Measurements from ENCODE around the gene RAB22A.

The RAB22A gene

DNA sequence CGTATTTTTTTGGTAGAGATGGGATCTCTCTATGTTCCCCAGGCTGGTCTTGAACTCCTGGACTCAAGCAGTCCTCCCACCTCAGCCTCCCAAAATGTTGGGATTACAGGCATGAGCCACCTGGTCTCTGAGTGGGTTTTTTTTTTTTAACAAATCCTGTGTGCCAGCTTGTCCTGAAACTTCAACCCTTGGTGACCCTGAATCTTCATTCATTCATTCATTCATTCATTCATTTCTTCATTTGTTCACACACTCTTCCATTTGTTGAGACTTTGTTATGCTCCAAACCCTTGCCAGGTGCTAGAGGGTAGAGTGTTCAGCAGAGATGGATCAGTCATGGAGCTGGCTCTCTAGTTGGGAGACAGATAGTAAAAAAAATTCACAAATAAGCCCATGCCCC is 67.5 kb downstream of the RAB22A start:
- H3K9ac ChIP-seq (ENCODE audit: insufficient read length) = no peak overlapping the region
- no peak for DNase-seq (ENCODE audit: low read depth, low spot score)
- no peak overlapping the region for H3K27ac ChIP-seq
- H3K4me3 ChIP-seq = no peak overlapping the region
- no peaks in the 10 kb centered on the region for H3K36me3 ChIP-seq (ENCODE audit: insufficient read depth, low read length)
- TF ChIP-seq POLR2AphosphoS5 (IDR thresholded peaks at IDR 0.05; ENCODE audit: borderline replicate concordance, low read depth, low read length) (no peak), EZH2 (IDR thresholded peaks at IDR 0.05) (no peak)
- no peaks in the 10 kb centered on the region for H3K9me3 ChIP-seq (ENCODE audit: low read depth, low read length)

DNA sequence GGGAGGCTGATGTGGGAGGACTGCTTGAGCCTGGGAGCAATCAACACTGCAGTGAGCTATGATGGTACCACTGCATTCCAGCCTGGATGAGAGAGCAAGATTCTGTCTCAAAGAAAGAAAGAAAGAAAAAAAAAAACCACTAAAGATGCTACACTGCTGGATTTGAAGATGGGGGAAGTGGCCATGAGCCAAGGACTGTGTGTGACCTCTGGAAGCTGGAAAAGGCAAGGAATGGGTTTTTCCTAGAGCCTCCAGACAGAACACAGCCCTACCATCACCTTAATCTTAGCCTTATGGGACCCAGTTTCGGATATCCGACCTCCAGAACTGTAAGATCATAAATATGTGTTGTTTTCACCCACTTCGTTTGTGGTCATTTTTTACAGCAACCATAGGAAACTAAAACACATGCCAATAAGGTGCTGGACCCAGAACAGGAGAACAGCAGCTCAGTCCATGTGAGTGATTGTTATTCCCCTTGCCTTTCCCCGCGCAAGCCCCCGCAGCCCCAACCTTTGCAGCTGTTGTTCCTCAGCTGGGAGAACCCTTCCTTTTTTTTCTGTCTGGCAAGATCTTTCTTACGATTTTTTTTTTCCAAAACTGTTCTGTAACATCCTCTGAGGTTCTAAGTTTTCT is 68.4 kb downstream of the RAB22A start:
- Histone ChIP-seq H3K27ac (no peak overlapping the region), H3K9me3 (ENCODE audit: low read depth, low read length) (no peaks in the 10 kb centered on the region), H3K4me3 (no peak overlapping the region), H3K36me3 (ENCODE audit: insufficient read depth, low read length) (no peaks in the 10 kb centered on the region), H3K9ac (ENCODE audit: insufficient read length) (no peak overlapping the region)
- TF ChIP-seq POLR2AphosphoS5 (IDR thresholded peaks at IDR 0.05; ENCODE audit: borderline replicate concordance, low read depth, low read length) (no peak), EZH2 (IDR thresholded peaks at IDR 0.05) (no peak), FOXP2 (optimal IDR thresholded peaks at IDR 0.05; ENCODE audit: control extremely low read depth, extremely low read length, insufficient read depth) (no peak)
- no peak for DNase-seq (ENCODE audit: low read depth, low spot score)

DNA sequence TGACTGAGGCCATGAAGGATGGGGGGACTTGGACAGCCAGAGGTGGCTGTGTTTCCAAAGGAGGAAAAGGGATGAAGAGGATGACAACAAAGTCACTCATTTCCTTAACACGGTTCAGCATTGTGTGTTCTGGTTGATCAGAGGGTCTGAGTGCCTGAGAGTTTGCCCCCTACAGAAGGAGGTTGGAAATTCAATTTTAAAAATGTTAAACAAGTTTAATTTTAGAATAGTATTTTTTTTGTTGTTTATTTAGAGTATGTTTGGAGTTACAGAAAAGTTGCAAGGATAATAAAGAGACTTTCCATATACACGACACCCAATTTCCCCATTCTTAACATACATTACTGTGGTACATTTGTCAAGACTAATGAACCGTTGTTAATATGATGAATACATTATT is 69.2 kb downstream of the RAB22A start:
- no peak for DNase-seq (ENCODE audit: low read depth, low spot score)

DNA sequence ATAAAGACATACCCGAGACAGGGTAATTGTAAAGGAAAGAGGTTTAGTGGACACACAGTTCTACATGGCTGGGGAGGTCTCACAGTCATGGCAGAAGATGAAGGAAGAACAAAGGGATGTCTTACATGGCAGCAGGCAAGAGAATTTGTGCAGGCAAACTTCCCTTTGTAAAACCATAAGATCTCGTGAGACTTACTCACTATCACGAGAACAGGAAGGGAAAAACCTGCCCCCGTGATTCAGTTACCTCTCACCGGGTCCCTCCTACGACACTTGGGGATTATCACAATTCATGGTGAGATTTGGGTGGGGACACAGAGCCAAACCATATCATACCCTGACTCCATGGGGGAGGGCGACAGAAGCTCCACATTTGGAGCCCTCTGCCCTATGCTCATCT is 72.1 kb downstream of the RAB22A start:
- Histone ChIP-seq H3K36me3 (ENCODE audit: insufficient read depth, low read length) (no peaks in the 10 kb centered on the region), H3K9me3 (ENCODE audit: low read depth, low read length) (no peaks in the 10 kb centered on the region), H3K9ac (ENCODE audit: insufficient read length) (no peak overlapping the region), H3K4me3 (no peak overlapping the region), H3K27ac (no peak overlapping the region)
- DNase-seq (ENCODE audit: low read depth, low spot score) = no peak
- no peak for TF ChIP-seq FOXP2 (optimal IDR thresholded peaks at IDR 0.05; ENCODE audit: control extremely low read depth, extremely low read length, insufficient read depth)
- no peak for TF ChIP-seq EZH2 (IDR thresholded peaks at IDR 0.05)
- no peak for TF ChIP-seq POLR2AphosphoS5 (IDR thresholded peaks at IDR 0.05; ENCODE audit: borderline replicate concordance, low read depth, low read length)

More for the DNA sequence above, 69.2 kb downstream of the RAB22A start:
- Histone ChIP-seq H3K4me3 (no peak overlapping the region), H3K9ac (ENCODE audit: insufficient read length) (no peak overlapping the region), H3K9me3 (ENCODE audit: low read depth, low read length) (no peaks in the 10 kb centered on the region), H3K36me3 (ENCODE audit: insufficient read depth, low read length) (no peaks in the 10 kb centered on the region), H3K27ac (no peak overlapping the region)
- TF ChIP-seq EZH2 (IDR thresholded peaks at IDR 0.05) = no peak
- no peak for TF ChIP-seq POLR2AphosphoS5 (IDR thresholded peaks at IDR 0.05; ENCODE audit: borderline replicate concordance, low read depth, low read length)
- no peak for TF ChIP-seq FOXP2 (optimal IDR thresholded peaks at IDR 0.05; ENCODE audit: control extremely low read depth, extremely low read length, insufficient read depth)

DNA sequence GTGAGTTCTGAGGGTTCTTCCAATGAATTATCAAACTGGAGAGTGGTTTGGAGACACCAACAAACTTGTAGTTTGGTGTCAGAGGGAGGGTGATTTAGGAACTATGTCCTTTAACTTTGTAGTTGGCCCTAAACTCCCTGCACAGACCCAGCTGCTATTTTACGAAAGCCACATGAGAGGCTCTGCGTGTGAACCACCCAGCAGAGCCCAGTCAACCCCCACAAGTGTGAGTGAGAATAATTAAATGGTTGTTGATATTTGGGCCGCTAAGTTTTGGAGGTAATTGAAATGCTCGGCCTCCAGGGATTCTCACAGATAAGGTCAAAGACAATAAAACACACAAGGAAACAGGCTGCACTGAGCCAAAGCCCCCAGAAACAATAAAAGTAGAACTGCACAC is 72.6 kb downstream of the RAB22A start:
- no peaks in the 10 kb centered on the region for H3K36me3 ChIP-seq (ENCODE audit: insufficient read depth, low read length)

DNA sequence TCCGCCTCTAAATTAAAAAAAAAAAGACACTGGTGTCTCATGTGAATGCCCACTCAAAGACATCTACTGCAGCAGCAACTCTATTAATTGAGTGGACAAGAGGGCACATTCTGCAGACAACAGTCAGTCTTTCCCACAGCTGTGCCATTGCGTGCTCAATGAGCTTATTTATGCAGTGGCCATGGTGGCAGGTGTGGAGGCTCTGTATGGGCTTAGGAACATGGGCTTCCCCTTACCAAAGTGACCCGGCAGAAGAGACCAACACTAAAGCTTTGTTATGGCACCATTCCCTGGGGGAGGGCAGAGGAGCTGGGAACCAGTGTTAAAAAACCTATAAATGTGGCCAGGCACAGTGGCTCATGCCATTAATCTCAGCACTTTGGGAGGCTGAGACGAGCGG is 75.3 kb downstream of the RAB22A start:
- H3K9ac ChIP-seq (ENCODE audit: insufficient read length) = no peak overlapping the region
- no peak for DNase-seq (ENCODE audit: low read depth, low spot score)

More for the DNA sequence above, 72.6 kb downstream of the RAB22A start:
- Histone ChIP-seq H3K9ac (ENCODE audit: insufficient read length) (no peak overlapping the region), H3K27ac (no peak overlapping the region), H3K9me3 (ENCODE audit: low read depth, low read length) (no peaks in the 10 kb centered on the region), H3K4me3 (no peak overlapping the region)
- no peak for TF ChIP-seq FOXP2 (optimal IDR thresholded peaks at IDR 0.05; ENCODE audit: control extremely low read depth, extremely low read length, insufficient read depth)
- no peak for TF ChIP-seq EZH2 (IDR thresholded peaks at IDR 0.05)
- TF ChIP-seq POLR2AphosphoS5 (IDR thresholded peaks at IDR 0.05; ENCODE audit: borderline replicate concordance, low read depth, low read length) = no peak
- DNase-seq (ENCODE audit: low read depth, low spot score) = no peak

DNA sequence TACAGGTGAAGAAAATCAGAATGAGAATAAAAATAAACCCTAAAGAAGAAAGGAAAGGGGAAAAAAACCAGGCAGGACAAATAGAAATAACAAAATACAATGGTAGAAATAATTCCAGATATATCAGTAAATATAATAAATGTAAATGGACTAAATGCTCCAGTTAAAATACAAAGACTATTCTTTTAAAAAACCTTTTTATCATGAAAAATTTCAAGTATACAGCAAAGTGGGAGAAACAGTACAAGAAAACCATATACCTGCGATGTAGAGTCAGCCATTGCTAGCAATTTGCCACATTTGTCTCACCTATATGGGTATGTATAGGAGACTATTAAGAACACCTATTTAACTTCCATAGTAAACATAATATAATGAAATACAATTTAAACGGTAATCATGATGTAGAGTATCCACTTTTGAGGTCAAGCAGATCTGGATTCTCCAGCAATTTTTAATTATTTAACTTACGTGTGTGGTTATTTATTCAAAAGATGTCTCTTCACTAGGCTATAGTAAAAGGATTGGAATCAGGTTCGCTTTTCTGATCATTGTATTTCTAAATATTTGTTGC is 78.6 kb downstream of the RAB22A start:
- H3K36me3 ChIP-seq (ENCODE audit: insufficient read depth, low read length) = peaks cover 28% of the 10 kb centered on the region
- peak overlapping the region; percentile 68 for H3K9ac ChIP-seq (ENCODE audit: insufficient read length)
- H3K4me3 ChIP-seq = peak overlapping the region; percentile 98
- no peaks in the 10 kb centered on the region for H3K9me3 ChIP-seq (ENCODE audit: low read depth, low read length)
- no peak overlapping the region for H3K27ac ChIP-seq
- TF ChIP-seq FOXP2 (optimal IDR thresholded peaks at IDR 0.05; ENCODE audit: control extremely low read depth, extremely low read length, insufficient read depth) = no peak
- no peak for TF ChIP-seq POLR2AphosphoS5 (IDR thresholded peaks at IDR 0.05; ENCODE audit: borderline replicate concordance, low read depth, low read length)
- TF ChIP-seq EZH2 (IDR thresholded peaks at IDR 0.05) = no peak
- DNase-seq (ENCODE audit: low read depth, low spot score) = no peak

More for the DNA sequence above, 75.3 kb downstream of the RAB22A start:
- no peak overlapping the region for H3K27ac ChIP-seq
- TF ChIP-seq EZH2 (IDR thresholded peaks at IDR 0.05) = no peak
- TF ChIP-seq FOXP2 (optimal IDR thresholded peaks at IDR 0.05; ENCODE audit: control extremely low read depth, extremely low read length, insufficient read depth) = no peak
- no peak for TF ChIP-seq POLR2AphosphoS5 (IDR thresholded peaks at IDR 0.05; ENCODE audit: borderline replicate concordance, low read depth, low read length)
- H3K36me3 ChIP-seq (ENCODE audit: insufficient read depth, low read length) = no peaks in the 10 kb centered on the region
- H3K9me3 ChIP-seq (ENCODE audit: low read depth, low read length) = no peaks in the 10 kb centered on the region
- no peak overlapping the region for H3K4me3 ChIP-seq

DNA sequence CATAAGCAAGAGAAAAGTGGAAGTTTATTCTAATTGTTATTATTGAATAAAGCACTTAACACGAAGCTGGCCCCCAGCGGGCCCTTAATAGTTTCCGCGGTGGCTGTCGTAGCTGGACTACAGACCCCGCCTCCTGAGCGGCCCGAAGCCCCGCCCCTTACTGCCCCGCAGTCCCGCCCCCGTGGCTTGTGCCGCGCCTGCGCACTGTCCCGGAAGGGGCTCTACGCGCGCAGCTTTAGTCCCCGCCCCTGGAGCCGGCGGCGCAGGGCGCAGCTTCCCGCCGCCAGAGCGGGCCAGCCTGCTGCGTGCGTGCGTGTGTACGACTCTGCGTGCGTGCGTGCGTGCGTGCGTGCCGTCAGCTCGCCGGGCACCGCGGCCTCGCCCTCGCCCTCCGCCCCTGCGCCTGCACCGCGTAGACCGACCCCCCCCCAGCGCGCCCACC is 79.4 kb downstream of the RAB22A start, which contains the start of gene VAPB:
TSS of gene VAPB (plus strand) at position 348 of the 442 bp plus-strand sequence. CDS start 231 bp downstream, outside the sequence.
- DNase-seq (ENCODE audit: low read depth, low spot score) = peak; percentile 50
- peaks cover 32% of the 10 kb centered on the region for H3K36me3 ChIP-seq (ENCODE audit: insufficient read depth, low read length)
- peak within 1 kb of the TSS; percentile 98 for H3K4me3 ChIP-seq
- peak within 1 kb of the TSS; percentile 98 for H3K9ac ChIP-seq (ENCODE audit: insufficient read length)
- TF ChIP-seq POLR2AphosphoS5 (IDR thresholded peaks at IDR 0.05; ENCODE audit: borderline replicate concordance, low read depth, low read length) (peak; percentile 49; the same call in 1 of the 2 replicates), FOXP2 (optimal IDR thresholded peaks at IDR 0.05; ENCODE audit: control extremely low read depth, extremely low read length, insufficient read depth) (no peak), EZH2 (IDR thresholded peaks at IDR 0.05) (no peak)
- no peaks in the 10 kb centered on the region for H3K9me3 ChIP-seq (ENCODE audit: low read depth, low read length)
- H3K27ac ChIP-seq = peak within 1 kb of the TSS; percentile 87
